Measurements from ENCODE around the gene TECR.

The TECR gene

DNA sequence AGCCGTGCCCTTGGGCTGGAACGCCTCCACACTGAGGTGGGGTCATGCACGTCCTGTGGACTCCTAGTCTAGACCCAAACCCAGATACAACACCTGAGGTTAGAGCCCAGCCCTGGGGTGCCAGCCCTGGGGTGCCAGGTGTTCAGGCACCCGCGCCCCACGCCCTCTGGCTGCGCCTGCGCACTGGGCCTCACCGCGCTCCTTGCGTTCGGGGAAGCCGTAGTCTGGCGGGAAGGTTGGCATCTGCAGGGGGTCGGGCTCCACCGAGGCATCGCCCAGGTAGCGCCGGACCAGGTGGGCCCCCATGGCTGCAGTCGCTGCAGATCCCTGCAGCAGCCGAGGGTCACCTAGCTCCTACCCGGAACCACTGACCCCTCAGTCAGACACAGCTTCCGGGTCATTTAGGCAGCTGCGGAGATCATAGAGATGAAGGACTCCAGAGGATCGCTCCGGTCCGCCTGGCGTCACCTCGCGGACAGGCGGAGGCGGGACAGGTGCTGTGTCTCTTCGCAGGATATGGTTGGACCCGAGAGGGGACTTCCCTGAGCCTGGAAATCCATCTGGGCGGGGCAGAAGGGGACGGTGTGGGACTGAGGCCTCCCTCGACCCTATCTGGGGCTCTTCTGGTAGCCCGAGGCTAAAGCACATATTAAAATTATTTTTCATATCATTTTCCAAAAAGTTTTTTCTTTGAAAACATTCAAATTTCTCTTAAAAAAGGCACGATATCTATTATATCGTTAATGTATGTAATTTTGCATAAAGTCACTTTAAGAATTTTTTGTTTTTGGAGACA, 42.5 kb downstream of the TECR start, which contains the start of gene NDUFB7:
Gene NDUFB7, minus strand, starts transcription at position 372 of the 796 bp plus-strand sequence. Its CDS starts 66 bp downstream, at position 306.
- peak within 1 kb of the TSS; percentile 99 for H3K18ac ChIP-seq (ENCODE audit: low read length)
- H3K4me1 ChIP-seq (ENCODE audit: control insufficient read depth in 2 of 2, insufficient read depth in 1 of 2, low read depth in 1 of 2, low read length in 2 of 2): peaks cover 5 to 7% of the 10 kb centered on the region in 2 donors
- no peak within 1 kb of the TSS for H2BK12ac ChIP-seq (ENCODE audit: low read length)
- H3K9me3 ChIP-seq (replicated peaks in 1 of 2; ENCODE audit: control insufficient read depth in 2 of 2, insufficient read depth in 1 of 2, low read depth in 1 of 2, low read length in 2 of 2): peaks cover 0 to 2% of the 10 kb centered on the region in 2 donors
- H3K27ac ChIP-seq (replicated peaks; ENCODE audit: low read length): peak within 1 kb of the TSS; percentile 43
- H3K4ac ChIP-seq (ENCODE audit: low read length): peak within 1 kb of the TSS; percentile 67
- peak within 1 kb of the TSS; percentile 98 for H2AFZ ChIP-seq (ENCODE audit: low read length)
- H3K4me3 ChIP-seq (ENCODE audit: low read length in 2 of 2): peak within 1 kb of the TSS; percentile 97 to 100
- H3K79me1 ChIP-seq (ENCODE audit: low read depth, low read length): peaks cover 15% of the 10 kb centered on the region
- H3K4me2 ChIP-seq (ENCODE audit: insufficient read depth, low read length, poor library complexity, severe bottlenecking): peak within 1 kb of the TSS; percentile 94
- H2BK120ac ChIP-seq (ENCODE audit: low read depth, low read length): peak within 1 kb of the TSS; percentile 99
- no peak within 1 kb of the TSS for H2BK15ac ChIP-seq (ENCODE audit: low read length)
- peak within 1 kb of the TSS; percentile 84 for H3K14ac ChIP-seq (ENCODE audit: low read length)
- H3K23ac ChIP-seq (ENCODE audit: low read depth, low read length, poor library complexity): peak within 1 kb of the TSS; percentile 99
- peak within 1 kb of the TSS; percentile 94 for H2AK5ac ChIP-seq (ENCODE audit: low read depth, low read length)
- H3K27me3 ChIP-seq (ENCODE audit: control insufficient read depth in 3 of 3, insufficient read depth in 3 of 3, low read depth in 1 of 3, low read length in 3 of 3): peaks cover 0 to 1% (median 0%) of the 10 kb centered on the region in 3 experiments
- peak within 1 kb of the TSS; percentile 97 for H2BK5ac ChIP-seq (ENCODE audit: low read length)
- peak within 1 kb of the TSS; percentile 86 for H4K8ac ChIP-seq (ENCODE audit: low read depth, low read length)
- no CpG with 5 or more reads among the region's 40 CpGs for WGBS, 2 donors (ENCODE audit: extremely low coverage in 2 of 2, insufficient read length in 2 of 2, insufficient replicate concordance in 1 of 2)
- DNase-seq (ENCODE audit: low spot score): peak; percentile 82
- H3K9ac ChIP-seq (ENCODE audit: low read depth, low read length, poor library complexity): peak within 1 kb of the TSS; percentile 100
- H4K91ac ChIP-seq (ENCODE audit: low read depth, low read length, poor library complexity): no peak within 1 kb of the TSS
- H3K36me3 ChIP-seq (replicated peaks in 1 of 2; ENCODE audit: control insufficient read depth in 2 of 2, insufficient read depth in 2 of 2, low read length in 2 of 2): peaks cover 7 to 26% of the 10 kb centered on the region in 2 donors

DNA sequence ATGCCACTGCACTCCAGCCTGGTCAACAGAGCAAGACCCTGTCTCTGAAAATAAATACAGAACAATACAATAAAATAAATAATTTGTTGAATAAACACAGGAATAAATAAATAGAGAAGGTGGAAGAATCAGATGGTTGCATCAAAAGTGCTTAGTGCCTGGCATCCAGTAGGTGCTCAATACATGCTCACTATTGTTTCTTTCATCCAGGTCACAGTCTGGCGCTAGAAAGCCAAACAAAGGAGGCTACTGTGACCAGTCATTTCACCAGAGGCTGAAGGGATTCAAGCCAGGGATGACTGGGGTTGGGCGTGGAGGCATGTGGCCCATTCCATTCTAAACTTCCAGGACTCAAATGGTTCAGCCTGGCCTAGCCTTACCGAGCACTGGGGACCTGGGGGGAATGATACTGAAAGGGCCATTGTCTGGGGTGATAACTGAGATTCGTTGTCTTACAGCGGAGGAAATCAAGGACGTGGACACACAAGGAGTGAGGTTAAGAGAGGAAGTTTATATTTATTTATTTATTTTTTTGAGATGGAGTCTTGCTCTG, 46.1 kb downstream of the TECR start:
- H2BK15ac ChIP-seq (ENCODE audit: low read length): no peak overlapping the region
- no peak overlapping the region for H2BK120ac ChIP-seq (ENCODE audit: low read depth, low read length)
- no peaks in the 10 kb centered on the region for H3K36me3 ChIP-seq (replicated peaks in 1 of 2; ENCODE audit: control insufficient read depth in 2 of 2, insufficient read depth in 2 of 2, low read length in 2 of 2)
- no peak overlapping the region for H2BK12ac ChIP-seq (ENCODE audit: low read length)
- H2AFZ ChIP-seq (ENCODE audit: low read length): no peak overlapping the region
- no peak overlapping the region for H3K18ac ChIP-seq (ENCODE audit: low read length)
- no peak for DNase-seq (ENCODE audit: low spot score)
- no CpG with 5 or more reads among the region's 6 CpGs for whole genome bisulfite sequencing, 2 donors (ENCODE audit: extremely low coverage in 2 of 2, insufficient read length in 2 of 2, insufficient replicate concordance in 1 of 2)
- H2BK5ac ChIP-seq (ENCODE audit: low read length): no peak overlapping the region
- H3K4me1 ChIP-seq (ENCODE audit: control insufficient read depth in 2 of 2, insufficient read depth in 1 of 2, low read depth in 1 of 2, low read length in 2 of 2): peaks cover 5 to 7% of the 10 kb centered on the region in 2 donors
- peaks cover 9% of the 10 kb centered on the region for H3K79me1 ChIP-seq (ENCODE audit: low read depth, low read length)
- no peak overlapping the region for H2AK5ac ChIP-seq (ENCODE audit: low read depth, low read length)
- no peak overlapping the region for H3K4me3 ChIP-seq (ENCODE audit: low read length in 2 of 2)
- no peak overlapping the region for H4K8ac ChIP-seq (ENCODE audit: low read depth, low read length)
- H3K14ac ChIP-seq (ENCODE audit: low read length): no peak overlapping the region
- H3K9me3 ChIP-seq (replicated peaks in 1 of 2; ENCODE audit: control insufficient read depth in 2 of 2, insufficient read depth in 1 of 2, low read depth in 1 of 2, low read length in 2 of 2): no peaks in the 10 kb centered on the region
- no peak overlapping the region for H3K23ac ChIP-seq (ENCODE audit: low read depth, low read length, poor library complexity)
- peaks cover 0 to 1% (median 0%) of the 10 kb centered on the region in 3 experiments for H3K27me3 ChIP-seq (ENCODE audit: control insufficient read depth in 3 of 3, insufficient read depth in 3 of 3, low read depth in 1 of 3, low read length in 3 of 3)
- H3K27ac ChIP-seq (replicated peaks; ENCODE audit: low read length): no peak overlapping the region
- H3K4ac ChIP-seq (ENCODE audit: low read length): no peak overlapping the region
- H4K91ac ChIP-seq (ENCODE audit: low read depth, low read length, poor library complexity): no peak overlapping the region
- no peak overlapping the region for H3K4me2 ChIP-seq (ENCODE audit: insufficient read depth, low read length, poor library complexity, severe bottlenecking)
- no peak overlapping the region for H3K9ac ChIP-seq (ENCODE audit: low read depth, low read length, poor library complexity)

DNA sequence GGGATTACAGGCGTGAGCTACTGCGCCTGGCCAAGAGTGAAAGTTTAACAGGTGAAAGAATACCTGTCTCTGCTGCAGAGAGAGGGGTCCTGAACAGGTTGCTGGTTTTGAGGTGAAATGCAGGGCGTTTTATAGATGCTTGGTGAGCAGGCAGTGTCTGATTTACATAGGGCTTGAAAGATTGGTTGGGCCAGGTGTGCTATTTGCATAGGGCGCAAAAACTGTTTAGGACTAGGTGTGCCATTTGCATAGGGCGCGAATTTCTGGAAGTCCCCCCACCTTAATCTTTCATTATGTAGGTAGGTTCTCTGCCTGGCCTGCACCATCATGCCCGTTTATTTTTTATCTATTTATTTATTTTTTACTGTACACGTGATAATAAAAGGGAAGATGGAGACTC, 47.0 kb downstream of the TECR start:
- WGBS, 2 donors (ENCODE audit: extremely low coverage in 2 of 2, insufficient read length in 2 of 2, insufficient replicate concordance in 1 of 2): no CpG with 5 or more reads among the region's 8 CpGs
- no peak overlapping the region for H3K18ac ChIP-seq (ENCODE audit: low read length)

DNA sequence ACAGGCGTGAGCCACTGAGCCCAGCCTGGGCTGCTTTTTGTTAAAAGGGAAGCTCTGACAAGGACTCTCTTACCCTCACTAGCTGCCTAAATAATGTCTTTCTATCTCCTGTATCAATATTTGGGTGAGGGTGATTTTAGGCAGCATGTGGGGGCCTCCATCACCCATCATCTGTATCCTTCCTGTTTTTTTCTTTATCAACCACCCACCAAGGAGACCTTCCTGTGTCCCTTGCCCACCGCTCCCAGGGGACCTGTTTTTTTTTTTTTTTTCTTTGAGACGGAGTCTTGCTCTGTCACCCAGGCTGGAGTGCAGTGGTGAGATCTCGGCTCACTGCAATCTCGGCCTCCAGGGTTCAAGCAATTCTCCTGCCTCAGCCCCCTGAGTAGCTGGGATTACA, 47.9 kb downstream of the TECR start:
- Histone ChIP-seq H2BK5ac (ENCODE audit: low read length) (no peak overlapping the region), H3K4me3 (ENCODE audit: low read length in 2 of 2) (no peak overlapping the region), H3K27ac (replicated peaks; ENCODE audit: low read length) (no peak overlapping the region), H3K4me2 (ENCODE audit: insufficient read depth, low read length, poor library complexity, severe bottlenecking) (no peak overlapping the region), H3K36me3 (replicated peaks in 1 of 2; ENCODE audit: control insufficient read depth in 2 of 2, insufficient read depth in 2 of 2, low read length in 2 of 2) (no peaks in the 10 kb centered on the region), H2BK12ac (ENCODE audit: low read length) (no peak overlapping the region), H3K23ac (ENCODE audit: low read depth, low read length, poor library complexity) (no peak overlapping the region), H3K18ac (ENCODE audit: low read length) (no peak overlapping the region), H2AK5ac (ENCODE audit: low read depth, low read length) (no peak overlapping the region), H4K91ac (ENCODE audit: low read depth, low read length, poor library complexity) (no peak overlapping the region), H2AFZ (ENCODE audit: low read length) (no peak overlapping the region), H3K27me3 (ENCODE audit: control insufficient read depth in 3 of 3, insufficient read depth in 3 of 3, low read depth in 1 of 3, low read length in 3 of 3) (no peaks in the 10 kb centered on the region), H3K9me3 (replicated peaks in 1 of 2; ENCODE audit: control insufficient read depth in 2 of 2, insufficient read depth in 1 of 2, low read depth in 1 of 2, low read length in 2 of 2) (no peaks in the 10 kb centered on the region), H3K4ac (ENCODE audit: low read length) (no peak overlapping the region), H2BK120ac (ENCODE audit: low read depth, low read length) (no peak overlapping the region), H3K79me1 (ENCODE audit: low read depth, low read length) (no peaks in the 10 kb centered on the region), H3K14ac (ENCODE audit: low read length) (no peak overlapping the region), H2BK15ac (ENCODE audit: low read length) (no peak overlapping the region), H3K9ac (ENCODE audit: low read depth, low read length, poor library complexity) (no peak overlapping the region), H3K4me1 (ENCODE audit: control insufficient read depth in 2 of 2, insufficient read depth in 1 of 2, low read depth in 1 of 2, low read length in 2 of 2) (no peaks in the 10 kb centered on the region), H4K8ac (ENCODE audit: low read depth, low read length) (no peak overlapping the region)
- WGBS, 2 donors (ENCODE audit: extremely low coverage in 2 of 2, insufficient read length in 2 of 2, insufficient replicate concordance in 1 of 2): no CpG with 5 or more reads among the region's 5 CpGs
- no peak for DNase-seq (ENCODE audit: low spot score)

More for the DNA sequence above, 47.0 kb downstream of the TECR start:
- Histone ChIP-seq H3K4me1 (ENCODE audit: control insufficient read depth in 2 of 2, insufficient read depth in 1 of 2, low read depth in 1 of 2, low read length in 2 of 2) (no peaks in the 10 kb centered on the region), H2BK120ac (ENCODE audit: low read depth, low read length) (no peak overlapping the region), H2AK5ac (ENCODE audit: low read depth, low read length) (no peak overlapping the region), H2BK12ac (ENCODE audit: low read length) (no peak overlapping the region), H3K36me3 (replicated peaks in 1 of 2; ENCODE audit: control insufficient read depth in 2 of 2, insufficient read depth in 2 of 2, low read length in 2 of 2) (no peaks in the 10 kb centered on the region), H3K27me3 (ENCODE audit: control insufficient read depth in 3 of 3, insufficient read depth in 3 of 3, low read depth in 1 of 3, low read length in 3 of 3) (peaks cover 0 to 1% (median 0%) of the 10 kb centered on the region in 3 experiments), H3K4ac (ENCODE audit: low read length) (no peak overlapping the region), H2BK15ac (ENCODE audit: low read length) (no peak overlapping the region), H2AFZ (ENCODE audit: low read length) (no peak overlapping the region), H3K9me3 (replicated peaks in 1 of 2; ENCODE audit: control insufficient read depth in 2 of 2, insufficient read depth in 1 of 2, low read depth in 1 of 2, low read length in 2 of 2) (no peaks in the 10 kb centered on the region), H2BK5ac (ENCODE audit: low read length) (no peak overlapping the region), H4K8ac (ENCODE audit: low read depth, low read length) (no peak overlapping the region), H4K91ac (ENCODE audit: low read depth, low read length, poor library complexity) (no peak overlapping the region), H3K9ac (ENCODE audit: low read depth, low read length, poor library complexity) (no peak overlapping the region), H3K14ac (ENCODE audit: low read length) (no peak overlapping the region), H3K27ac (replicated peaks; ENCODE audit: low read length) (no peak overlapping the region), H3K4me2 (ENCODE audit: insufficient read depth, low read length, poor library complexity, severe bottlenecking) (no peak overlapping the region), H3K79me1 (ENCODE audit: low read depth, low read length) (peaks cover 4% of the 10 kb centered on the region), H3K4me3 (ENCODE audit: low read length in 2 of 2) (no peak overlapping the region), H3K23ac (ENCODE audit: low read depth, low read length, poor library complexity) (no peak overlapping the region)
- no peak for DNase-seq (ENCODE audit: low spot score)
